ENCODE measurements around the gene BRIP1.

DNA sequence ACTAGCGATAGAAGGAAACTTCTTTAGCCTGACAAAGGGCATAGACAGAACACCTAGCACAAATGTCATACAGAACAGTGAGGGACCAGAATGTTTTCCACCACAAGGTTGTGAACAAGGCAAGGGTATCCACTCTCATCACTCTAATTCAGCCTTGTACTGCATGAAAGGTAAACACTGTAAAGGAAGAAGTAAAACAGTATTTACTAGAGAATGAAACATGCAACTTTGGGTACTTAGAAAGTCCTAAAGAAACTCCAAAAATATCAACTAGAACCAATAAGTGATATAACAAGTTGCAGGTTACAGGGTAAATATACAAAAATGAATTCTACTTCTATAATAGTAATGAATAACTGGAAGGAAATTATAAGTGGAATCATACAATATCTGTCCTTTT is 32.2 kb downstream of the BRIP1 start:
- TF ChIP-seq POLR2AphosphoS5 (IDR thresholded peaks at IDR 0.05) (no peak), CTCF (IDR thresholded peaks at IDR 0.05) (no peak)

Measured in stomach (tissue), 4 donors.